B cell (primary cell): ENCODE data around the gene RILPL1. TPM values are rescaled to one million over a fixed set of nuclear protein-coding genes. Genes with fewer than 3 reads are reported as not detected.
A peak's percentile ranks its signal among the peaks of the same experiment; 100 is the strongest.

Source experiments
- ATAC-seq: fragments of 200-7000 bp; cut with Tn5 transposase; one replicate; pipeline ENCODE4 v1.10.0; 2021; ENCODE audit warnings: low read depth, mild to moderate bottlenecking, moderate number of reproducible peaks, moderate library complexity
- CTCF ChIA-PET: fragments of 350-600 bp; sonication (Branson Sonifier 250); formaldehyde crosslinking; loops from one replicate; lab custom pipeline; 2021; ENCODE audit warnings: antibody characterized with exemption, inconsistent platforms; lab: Charles Lee
- POLR2A ChIA-PET: fragments of 350-600 bp; sonication (Branson Sonifier 250); formaldehyde crosslinking; loops from one replicate; lab custom pipeline; 2021; ENCODE audit warnings: antibody characterized with exemption; lab: Charles Lee
- DNase-seq: peaks from one replicate; pipeline ENCODE4 v3.0.0; 2013
- H2AFZ ChIP-seq: 2 replicates; pipeline ENCODE4 v1.6.1; 2012; ENCODE audit warnings: mild to moderate bottlenecking, low read depth, low read length; ENCODE audit not compliant: insufficient read depth, poor library complexity, severe bottlenecking
- H3K27ac ChIP-seq, 2 donors: 1 replicate in 1 of 2; 2 replicates in 1 of 2; pipeline ENCODE4 v1.5.1; 2012 to 2013; ENCODE audit warnings: low read length in 2 of 2, mild to moderate bottlenecking in 2 of 2, moderate library complexity in 1 of 2
- H3K27me3 ChIP-seq, 4 experiments: fragments of 200-600 bp in 1 of 4; sonication (generic) in 1 of 4; replicated peaks in 1 of 4; 1 replicate in 2 of 4; 2 replicates in 2 of 4; pipeline versions ENCODE4 v1.6.1 to v1.7.0; 2013 to 2016; ENCODE audit warnings: low read length in 3 of 4, mild to moderate bottlenecking in 2 of 4, mixed read lengths in 1 of 4, moderate library complexity in 1 of 4; ENCODE audit not compliant: insufficient read depth in 4 of 4, control insufficient read depth in 3 of 4; ENCODE audit errors: control extremely low read depth in 1 of 4
- H3K36me3 ChIP-seq, 2 experiments: replicated peaks in 1 of 2; 1 replicate in 1 of 2; 2 replicates in 1 of 2; pipeline versions ENCODE4 v1.6.1 to v1.7.1; 2013; ENCODE audit warnings: low read length in 1 of 2; ENCODE audit not compliant: insufficient read depth in 2 of 2, control insufficient read depth in 1 of 2; ENCODE audit errors: control extremely low read depth in 1 of 2, extremely low read depth in 1 of 2
- H3K4me1 ChIP-seq, 2 donors: fragments of 200-600 bp in 1 of 2; sonication (generic) in 1 of 2; 1 replicate in 1 of 2; 2 replicates in 1 of 2; pipeline versions ENCODE4 v1.5.1 to v1.6.1; 2013 to 2017; ENCODE audit warnings: low read length in 2 of 2; ENCODE audit not compliant: control insufficient read depth in 2 of 2, insufficient read depth in 2 of 2
- H3K4me2 ChIP-seq: replicated peaks from 2 replicates; pipeline ENCODE3; 2012; ENCODE audit warnings: mild to moderate bottlenecking, low read depth, low read length; ENCODE audit not compliant: poor library complexity, severe bottlenecking
- H3K4me3 ChIP-seq, 5 experiments: fragments of 200-600 bp in 1 of 5; sonication (generic) in 1 of 5; 1 replicate in 3 of 5; 2 replicates in 2 of 5; pipeline versions ENCODE4 v1.5.1 to v1.7.0; 2011 to 2016; ENCODE audit warnings: low read length in 4 of 5, mild to moderate bottlenecking in 4 of 5, low read depth in 2 of 5, control low read depth in 1 of 5, moderate library complexity in 1 of 5; ENCODE audit not compliant: insufficient read depth in 1 of 5; ENCODE audit errors: control extremely low read depth in 1 of 5, extremely low read depth in 1 of 5
- H3K79me2 ChIP-seq: fragments of 200-600 bp; sonication (generic); one replicate; pipeline ENCODE4 v1.6.0; 2016; ENCODE audit warnings: low read length; ENCODE audit not compliant: control insufficient read depth, insufficient read depth
- H3K9ac ChIP-seq: fragments of 200-600 bp; sonication (generic); 2 replicates; pipeline ENCODE4 v1.6.1; 2017; ENCODE audit warnings: mild to moderate bottlenecking, low read length, moderate library complexity
- H3K9me3 ChIP-seq, 3 donors: one replicate each; pipeline versions ENCODE4 v1.6.1 to v1.7.1; 2013; ENCODE audit warnings: low read length in 2 of 3; ENCODE audit not compliant: control insufficient read depth in 2 of 3, insufficient read depth in 1 of 3; ENCODE audit errors: control extremely low read depth in 1 of 3
- H4K20me1 ChIP-seq: 2 replicates; pipeline ENCODE4 v1.6.0; 2012; ENCODE audit warnings: mild to moderate bottlenecking, low read length; ENCODE audit not compliant: insufficient read depth, control insufficient read depth, poor library complexity, severe bottlenecking
- H3K27ac Mint-ChIP-seq: one replicate; pipeline ENCODE4 v1.8.0; 2021; ENCODE audit warnings: mixed read lengths
- H3K27me3 Mint-ChIP-seq: one replicate; pipeline ENCODE4 v1.8.0; 2021; ENCODE audit warnings: mixed read lengths
- H3K4me1 Mint-ChIP-seq: one replicate; pipeline ENCODE4 v1.8.0; 2021; ENCODE audit warnings: mixed read lengths
- H3K4me3 Mint-ChIP-seq: one replicate; pipeline ENCODE4 v1.8.0; 2021; ENCODE audit warnings: mixed read lengths
- H3K9me3 Mint-ChIP-seq: one replicate; pipeline ENCODE4 v1.8.0; 2022; ENCODE audit warnings: mixed read lengths; ENCODE audit not compliant: insufficient read depth
- CTCF ChIP-seq: fragments of 200-600 bp; IDR thresholded peaks from one replicate; pipeline ENCODE4 v1.8.0; 2022; ENCODE audit warnings: antibody characterized with exemption, mild to moderate bottlenecking
- EZH2 ChIP-seq: IDR thresholded peaks from 2 replicates; pipeline ENCODE4 v1.6.1; 2012; ENCODE audit warnings: borderline replicate concordance, low read depth, mild to moderate bottlenecking, moderate library complexity, low read length; ENCODE audit not compliant: insufficient read depth, poor library complexity, severe bottlenecking
- WGBS: methylation state at CpG from one replicate; pipeline ENCODE4 v1.1.5; 2013; ENCODE audit warnings: missing lambda C conversion rate; ENCODE audit not compliant: insufficient coverage; 5-methylcytosine and 5-hydroxymethylcytosine counted together
- intact Hi-C: fragments of 100-400 bp; cut with micrococcal nuclease; formaldehyde crosslinking; loops from one replicate; pipeline ENCODE4 v1.10.0; 2022
- polyA plus RNA-seq: library from polyadenylated mRNA; depleted of rRNA; stranded (reverse); fragments of >200 nt; gene quantifications from 2 replicates; pipeline ENCODE4 v1.2.3, GENCODE V29; 2012
- total RNA-seq, 2 donors: library from RNA; stranded (reverse); fragments of 120-200 nt in 1 of 2; gene quantifications; 1 replicate in 1 of 2; 2 replicates in 1 of 2; pipeline versions ENCODE4 v1.2.3 to v1.2.4, GENCODE V29; 2013 to 2022

The RILPL1 gene
- total and polyA plus RNA-seq, 2 donors (not counting 1 experiment from before 2014, with no cell fraction given) = 2.6 to 2.8 TPM

GRCh38 chr12:123532808-123533649, 490 bp downstream of the RILPL1 start:
- intact Hi-C loops = loop anchor here (5.0 to 10.0 kb wide), 2 partner anchors 49 to 78 kb away; partner anchors contain the start of genes SNRNP35 and TMED2
- H3K4me1 ChIP-seq = peaks cover 21 to 23% of the 10 kb centered on the region in 2 donors
- 6% methylated on average over 79 of the region's 79 CpGs for WGBS
- Mint-ChIP-seq H3K4me3 (peak overlapping the region; percentile 86), H3K27ac (peak overlapping the region; percentile 56), H3K27me3 (peaks cover 4% of the 10 kb centered on the region), H3K4me1 (peaks cover 16% of the 10 kb centered on the region), H3K9me3 (no peaks in the 10 kb centered on the region)
- H3K27ac ChIP-seq = no peak overlapping the region
- DNase-seq = peak; percentile 45
- H3K9me3 ChIP-seq = no peaks in the 10 kb centered on the region
- POLR2A ChIA-PET = interaction anchor here (0.6 to 0.9 kb wide), 2 partner anchors 106 to 241 kb away, joined by 3 read pairs; no protein-coding TSS in a partner anchor
- peak overlapping the region; percentile 94 for H3K4me2 ChIP-seq
- CTCF ChIA-PET = interaction anchor here (0.9 kb wide), 1 partner anchor 300 kb away, joined by 3 read pairs; the partner anchor contains the start of gene MPHOSPH9
- ATAC-seq = peak; percentile 21
- no peaks in the 10 kb centered on the region for H3K36me3 ChIP-seq
- H4K20me1 ChIP-seq = no peaks in the 10 kb centered on the region
- peak overlapping the region; percentile 68 for H3K9ac ChIP-seq
- peak overlapping the region; percentile 48 to 67 (median 53) for H3K4me3 ChIP-seq
- H3K79me2 ChIP-seq = no peaks in the 10 kb centered on the region
- no peak for TF ChIP-seq EZH2
- no peak for TF ChIP-seq CTCF
- peak overlapping the region; percentile 85 for H2AFZ ChIP-seq
- H3K27me3 ChIP-seq = peaks cover 0 to 7% (median under 1%) of the 10 kb centered on the region in 4 experiments

- Mint-ChIP-seq H3K4me1 (peaks cover 16% of the 10 kb centered on the region), H3K27ac (peak overlapping the region; percentile 53), H3K27me3 (peaks cover 4% of the 10 kb centered on the region), H3K4me3 (peak overlapping the region; percentile 86), H3K9me3 (no peaks in the 10 kb centered on the region)
- no peaks in the 10 kb centered on the region for H3K79me2 ChIP-seq
- no peaks in the 10 kb centered on the region for H3K36me3 ChIP-seq
- WGBS = 0% methylated on average over 1 of the region's 1 CpG
- no peak overlapping the region for H3K27ac ChIP-seq
- peaks cover 21 to 23% of the 10 kb centered on the region in 2 donors for H3K4me1 ChIP-seq
- intact Hi-C loops = loop anchor here (5.0 to 10.0 kb wide), 2 partner anchors 50 to 77 kb away; partner anchors contain the start of genes SNRNP35 and TMED2
- no peaks in the 10 kb centered on the region for H4K20me1 ChIP-seq
- ATAC-seq = peak; percentile 53
- no peak overlapping the region for H2AFZ ChIP-seq
- peak overlapping the region; percentile 94 for H3K4me2 ChIP-seq
- H3K27me3 ChIP-seq = peaks cover 0 to 9% (median under 1%) of the 10 kb centered on the region in 4 experiments
- H3K4me3 ChIP-seq = peak overlapping the region in 2 of 5 experiments; percentile 9
- no peaks in the 10 kb centered on the region for H3K9me3 ChIP-seq
- ChIA-PET CTCF (no interaction called here), POLR2A (no interaction called here)
- no peak overlapping the region for H3K9ac ChIP-seq
- TF ChIP-seq CTCF = no peak
- no peak for TF ChIP-seq EZH2
- peak; percentile 73 for DNase-seq
Measured at GRCh38 chr12:123532019-123532418, 1.5 kb downstream of the RILPL1 start.
